Measurements from ENCODE around the gene ZNF611.
"Not testable (repeated sequence)": the region's sequence is repeated elsewhere in the genome, so short reads cannot be mapped to it uniquely, and the experiment has no call there.

Gene ZNF611

DNA sequence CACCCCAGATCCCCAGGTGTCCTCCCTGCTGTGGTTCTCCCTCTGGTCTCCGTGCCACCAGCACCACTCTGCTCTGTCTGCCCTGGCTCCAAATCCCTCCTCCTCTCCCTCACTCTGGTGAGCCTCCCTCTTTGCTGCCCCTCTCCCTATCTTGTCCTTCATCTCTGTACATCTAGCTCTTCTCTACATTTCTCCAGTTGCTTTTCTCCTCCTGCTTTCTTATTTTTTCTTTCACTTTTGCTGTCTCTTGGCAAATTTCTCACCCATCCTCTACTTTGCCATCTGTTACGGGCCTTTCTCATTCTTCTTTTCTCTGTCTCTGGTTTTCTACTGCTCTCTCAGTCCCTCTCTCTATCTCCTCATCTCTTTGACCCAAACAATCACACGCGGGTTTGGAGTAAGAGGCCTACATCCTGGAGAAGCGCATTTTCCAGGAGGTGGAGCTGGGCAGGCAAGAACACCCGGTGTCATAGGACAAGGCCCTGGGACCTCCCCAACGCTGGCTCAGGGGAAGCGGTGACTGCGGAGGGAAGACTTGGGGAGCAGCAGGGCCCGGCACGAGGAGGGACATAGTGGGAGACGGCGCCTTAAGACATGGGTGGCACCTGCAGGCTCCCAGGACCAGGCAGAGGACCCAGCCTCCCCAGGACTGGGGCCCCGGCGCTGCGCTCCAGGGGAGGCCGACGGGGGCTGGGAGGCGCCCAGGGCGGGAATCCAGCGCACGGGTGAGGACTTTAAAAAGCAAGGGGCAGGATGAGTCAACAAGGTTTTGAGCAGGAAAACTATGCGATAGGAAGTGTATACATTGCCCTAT is 9.9 kb downstream of the ZNF611 start:
- H3K4me2 ChIP-seq (ENCODE audit: low read length) = no peak overlapping the region
- peak overlapping the region; percentile 53 for H3K4ac ChIP-seq (ENCODE audit: low read depth, low read length)
- H3K23ac ChIP-seq (ENCODE audit: low read length) = no peak overlapping the region
- peaks cover 20 to 27% of the 10 kb centered on the region in 2 experiments for H3K4me1 ChIP-seq (ENCODE audit: control insufficient read depth in 1 of 2, insufficient read depth in 2 of 2, low read length in 2 of 2)
- peak overlapping the region; percentile 84 for H3K27ac ChIP-seq (ENCODE audit: low read depth, low read length)
- H4K12ac ChIP-seq (ENCODE audit: low read depth, low read length) = peak overlapping the region; percentile 85
- WGBS (ENCODE audit: extremely low coverage, insufficient coverage, insufficient read length) = no CpG with 5 or more reads among the region's 23 CpGs
- no peak overlapping the region for H3K4me3 ChIP-seq (ENCODE audit: low read depth, low read length)
- H3K79me2 ChIP-seq (ENCODE audit: control insufficient read depth, insufficient read depth, low read length, poor library complexity) = peaks cover 12% of the 10 kb centered on the region
- peak overlapping the region; percentile 88 for H4K91ac ChIP-seq (ENCODE audit: low read depth, low read length)
- peak overlapping the region; percentile 89 for H3K14ac ChIP-seq (ENCODE audit: low read length)
- DNase-seq = peak in 1 of 2 donors; percentile 36
- peak overlapping the region; percentile 76 for H4K8ac ChIP-seq (ENCODE audit: low read depth, low read length)
- peak overlapping the region; percentile 69 for H2BK12ac ChIP-seq (ENCODE audit: low read length)
- H2AK5ac ChIP-seq (ENCODE audit: low read length) = peak overlapping the region; percentile 79
- peaks cover 40 to 47% of the 10 kb centered on the region in 2 experiments for H3K36me3 ChIP-seq (ENCODE audit: control insufficient read depth in 1 of 2, insufficient read depth in 2 of 2, low read length in 2 of 2)
- H2BK120ac ChIP-seq (ENCODE audit: insufficient read depth, low read length, poor library complexity) = peak overlapping the region; percentile 94
- peaks cover 25% of the 10 kb centered on the region for H3K79me1 ChIP-seq (ENCODE audit: low read length)
- peaks cover 13% of the 10 kb centered on the region for H3K9me3 ChIP-seq (ENCODE audit: insufficient read depth, low read depth, low read length)
- H2AFZ ChIP-seq (ENCODE audit: insufficient read depth, low read length, poor library complexity) = no peak overlapping the region
- H2BK5ac ChIP-seq (ENCODE audit: low read depth, low read length, poor library complexity) = peak overlapping the region; percentile 91
- H3K18ac ChIP-seq (ENCODE audit: low read length) = peak overlapping the region; percentile 74
- H3K27me3 ChIP-seq (ENCODE audit: insufficient read depth, low read length) = no peaks in the 10 kb centered on the region
- H3K9ac ChIP-seq (ENCODE audit: low read length) = no peak overlapping the region

- H3K36me3 ChIP-seq (ENCODE audit: control insufficient read depth in 1 of 2, insufficient read depth in 2 of 2, low read length in 2 of 2) = peaks cover 46 to 51% of the 10 kb centered on the region in 2 experiments
- not testable (repeated sequence) for H2AK5ac ChIP-seq (ENCODE audit: low read length); H3K4ac ChIP-seq (ENCODE audit: low read depth, low read length); DNase-seq; H3K14ac ChIP-seq (ENCODE audit: low read length); H3K27me3 ChIP-seq (ENCODE audit: insufficient read depth, low read length); H2BK5ac ChIP-seq (ENCODE audit: low read depth, low read length, poor library complexity); H2BK120ac ChIP-seq (ENCODE audit: insufficient read depth, low read length, poor library complexity); H3K18ac ChIP-seq (ENCODE audit: low read length); H4K91ac ChIP-seq (ENCODE audit: low read depth, low read length); H3K4me3 ChIP-seq (ENCODE audit: low read depth, low read length); H4K8ac ChIP-seq (ENCODE audit: low read depth, low read length); H3K4me2 ChIP-seq (ENCODE audit: low read length); H2AFZ ChIP-seq (ENCODE audit: insufficient read depth, low read length, poor library complexity); H3K23ac ChIP-seq (ENCODE audit: low read length); H2BK12ac ChIP-seq (ENCODE audit: low read length); H4K12ac ChIP-seq (ENCODE audit: low read depth, low read length); H3K9ac ChIP-seq (ENCODE audit: low read length)
- H3K9me3 ChIP-seq (ENCODE audit: insufficient read depth, low read depth, low read length) = peaks cover 13% of the 10 kb centered on the region
- H3K79me2 ChIP-seq (ENCODE audit: control insufficient read depth, insufficient read depth, low read length, poor library complexity) = peaks cover 12% of the 10 kb centered on the region
- no CpG with 5 or more reads among the region's 9 CpGs for WGBS (ENCODE audit: extremely low coverage, insufficient coverage, insufficient read length)
- H3K27ac ChIP-seq (ENCODE audit: low read depth, low read length) = peak overlapping the region; percentile 84
- peaks cover 25% of the 10 kb centered on the region for H3K79me1 ChIP-seq (ENCODE audit: low read length)
- H3K4me1 ChIP-seq (ENCODE audit: control insufficient read depth in 1 of 2, insufficient read depth in 2 of 2, low read length in 2 of 2) = peaks cover 20 to 27% of the 10 kb centered on the region in 2 experiments
Observed at GRCh38 chr19:52723907-52724598, 10.8 kb downstream of the ZNF611 start.

DNA sequence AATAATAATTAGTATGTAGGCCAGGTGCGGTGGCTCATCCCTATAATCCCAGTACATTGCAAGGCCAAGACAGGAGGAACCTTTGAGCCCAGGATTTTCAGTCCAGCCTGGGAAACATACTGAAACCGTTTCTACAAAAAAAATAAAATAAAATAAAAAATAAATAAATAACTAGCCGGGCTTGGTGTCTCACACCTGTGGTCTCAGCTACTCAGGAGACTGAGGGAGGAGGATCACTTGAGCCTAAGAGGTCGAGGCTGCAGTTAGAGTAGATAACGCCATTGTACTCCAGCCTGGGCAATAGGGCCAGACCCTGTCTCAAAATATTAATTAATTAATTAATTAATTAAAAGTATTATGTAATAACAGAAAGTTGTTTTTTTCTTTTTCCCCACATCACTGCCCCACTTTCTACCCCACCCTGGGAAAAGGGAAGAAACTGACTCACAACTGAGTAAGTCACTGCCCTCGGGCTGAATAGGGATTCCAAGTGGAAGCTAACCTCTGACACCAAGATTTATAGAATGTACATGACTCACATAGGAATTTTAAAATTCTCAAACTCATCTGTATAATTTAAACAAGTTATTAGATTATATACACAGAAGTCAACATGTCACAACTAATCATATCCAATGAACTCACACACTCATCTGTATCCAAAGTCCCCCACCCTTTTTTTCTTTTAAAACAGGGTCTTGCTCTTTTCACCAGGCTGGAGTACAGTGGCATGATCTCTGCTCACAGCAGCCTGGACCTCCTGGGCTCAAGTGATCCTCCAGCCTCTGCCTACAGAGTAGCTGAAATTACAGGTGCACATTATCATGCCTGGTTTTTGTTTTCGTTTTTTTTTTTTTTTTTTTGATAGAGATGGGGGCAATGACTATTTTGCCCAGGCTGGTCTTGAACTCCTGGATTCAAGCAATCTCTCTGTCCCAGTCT is 12.5 kb downstream of the ZNF611 start:
- Histone ChIP-seq H3K36me3 (ENCODE audit: control insufficient read depth in 1 of 2, insufficient read depth in 2 of 2, low read length in 2 of 2) (peaks cover 48 to 49% of the 10 kb centered on the region in 2 experiments), H4K8ac (ENCODE audit: low read depth, low read length) (no peak overlapping the region), H4K12ac (ENCODE audit: low read depth, low read length) (no peak overlapping the region), H3K9me3 (ENCODE audit: insufficient read depth, low read depth, low read length) (peaks cover 16% of the 10 kb centered on the region), H3K4me1 (ENCODE audit: control insufficient read depth in 1 of 2, insufficient read depth in 2 of 2, low read length in 2 of 2) (peaks cover 20 to 28% of the 10 kb centered on the region in 2 experiments), H2AFZ (ENCODE audit: insufficient read depth, low read length, poor library complexity) (no peak overlapping the region), H3K79me2 (ENCODE audit: control insufficient read depth, insufficient read depth, low read length, poor library complexity) (peaks cover 8% of the 10 kb centered on the region), H4K91ac (ENCODE audit: low read depth, low read length) (peak overlapping the region; percentile 20), H3K9ac (ENCODE audit: low read length) (no peak overlapping the region), H3K18ac (ENCODE audit: low read length) (no peak overlapping the region), H3K4me2 (ENCODE audit: low read length) (no peak overlapping the region), H2BK120ac (ENCODE audit: insufficient read depth, low read length, poor library complexity) (peak overlapping the region; percentile 28), H3K4me3 (ENCODE audit: low read depth, low read length) (no peak overlapping the region), H2BK12ac (ENCODE audit: low read length) (no peak overlapping the region), H3K79me1 (ENCODE audit: low read length) (peaks cover 23% of the 10 kb centered on the region), H2AK5ac (ENCODE audit: low read length) (no peak overlapping the region), H3K23ac (ENCODE audit: low read length) (no peak overlapping the region), H3K4ac (ENCODE audit: low read depth, low read length) (peak overlapping the region; percentile 48), H3K27me3 (ENCODE audit: insufficient read depth, low read length) (no peaks in the 10 kb centered on the region), H2BK5ac (ENCODE audit: low read depth, low read length, poor library complexity) (peak overlapping the region; percentile 44), H3K14ac (ENCODE audit: low read length) (no peak overlapping the region), H3K27ac (ENCODE audit: low read depth, low read length) (peak overlapping the region; percentile 51)
- DNase-seq = peak; percentile 91 to 98
- WGBS (ENCODE audit: extremely low coverage, insufficient coverage, insufficient read length) = no CpG with 5 or more reads among the region's 7 CpGs

GRCh38 chr19:52720541-52720940 is 14.3 kb downstream of the ZNF611 start:
- H3K27ac ChIP-seq (ENCODE audit: low read depth, low read length) = not testable (repeated sequence)
- no CpG with 5 or more reads among the region's 21 CpGs for WGBS (ENCODE audit: extremely low coverage, insufficient coverage, insufficient read length)
- peaks cover 36 to 40% of the 10 kb centered on the region in 2 experiments for H3K36me3 ChIP-seq (ENCODE audit: control insufficient read depth in 1 of 2, insufficient read depth in 2 of 2, low read length in 2 of 2)

More at GRCh38 chr19:52720541-52720940, 14.3 kb downstream of the ZNF611 start:
- H2BK12ac ChIP-seq (ENCODE audit: low read length); H4K91ac ChIP-seq (ENCODE audit: low read depth, low read length); DNase-seq; H3K79me2 ChIP-seq (ENCODE audit: control insufficient read depth, insufficient read depth, low read length, poor library complexity); H2AK5ac ChIP-seq (ENCODE audit: low read length); H3K4ac ChIP-seq (ENCODE audit: low read depth, low read length); H2BK5ac ChIP-seq (ENCODE audit: low read depth, low read length, poor library complexity); H3K4me3 ChIP-seq (ENCODE audit: low read depth, low read length); H2BK120ac ChIP-seq (ENCODE audit: insufficient read depth, low read length, poor library complexity); H4K8ac ChIP-seq (ENCODE audit: low read depth, low read length); H3K9ac ChIP-seq (ENCODE audit: low read length); H3K14ac ChIP-seq (ENCODE audit: low read length); H3K27me3 ChIP-seq (ENCODE audit: insufficient read depth, low read length); H3K4me2 ChIP-seq (ENCODE audit: low read length); H2AFZ ChIP-seq (ENCODE audit: insufficient read depth, low read length, poor library complexity); H3K18ac ChIP-seq (ENCODE audit: low read length); H4K12ac ChIP-seq (ENCODE audit: low read depth, low read length); H3K23ac ChIP-seq (ENCODE audit: low read length): not testable (repeated sequence)
- Histone ChIP-seq H3K9me3 (ENCODE audit: insufficient read depth, low read depth, low read length) (peaks cover 16% of the 10 kb centered on the region), H3K4me1 (ENCODE audit: control insufficient read depth in 1 of 2, insufficient read depth in 2 of 2, low read length in 2 of 2) (peaks cover 21 to 35% of the 10 kb centered on the region in 2 experiments), H3K79me1 (ENCODE audit: low read length) (peaks cover 24% of the 10 kb centered on the region)

Data from trophoblast cell (in vitro differentiated cells and primary cell).